ENCODE data around the gene MEGF11.
"Not testable (repeated sequence)": the region's sequence is repeated elsewhere in the genome, so short reads cannot be mapped to it uniquely, and the experiment has no call there.

MEGF11 gene

GRCh38 chr15:65996901-65997300, 256.6 kb downstream of the MEGF11 start:
- DNase-seq (ENCODE audit: extremely low spot score, insufficient read length, low read depth) (no peak), FAIRE-seq (no peak)

- FAIRE-seq, result no peak
- DNase-seq (ENCODE audit: extremely low spot score, insufficient read length, low read depth), result no peak
Measured at GRCh38 chr15:65994832-65995231, 258.7 kb downstream of the MEGF11 start.

- no peak for DNase-seq (ENCODE audit: extremely low spot score, insufficient read length, low read depth)
- FAIRE-seq, result no peak
Measured at GRCh38 chr15:65993762-65994161, 259.8 kb downstream of the MEGF11 start.

- no peak for FAIRE-seq
Measured at GRCh38 chr15:65993236-65993635, 260.3 kb downstream of the MEGF11 start.

GRCh38 chr15:65991721-65992483, 261.6 kb downstream of the MEGF11 start:
- FAIRE-seq (no peak), DNase-seq (ENCODE audit: extremely low spot score, insufficient read length, low read depth) (no peak)

More at GRCh38 chr15:65993236-65993635, 260.3 kb downstream of the MEGF11 start:
- no peak for DNase-seq (ENCODE audit: extremely low spot score, insufficient read length, low read depth)

- FAIRE-seq (no peak), DNase-seq (ENCODE audit: extremely low spot score, insufficient read length, low read depth) (no peak)
Measured at GRCh38 chr15:65990298-65990981, 263.1 kb downstream of the MEGF11 start.

- no peak for FAIRE-seq
- DNase-seq (ENCODE audit: extremely low spot score, insufficient read length, low read depth), result no peak
Measured at GRCh38 chr15:65987100-65987499, 266.4 kb downstream of the MEGF11 start.

- FAIRE-seq (no peak), DNase-seq (ENCODE audit: extremely low spot score, insufficient read length, low read depth) (no peak)
Measured at GRCh38 chr15:65986416-65986815, 267.1 kb downstream of the MEGF11 start.

- FAIRE-seq (no peak), DNase-seq (ENCODE audit: extremely low spot score, insufficient read length, low read depth) (no peak)
Measured at GRCh38 chr15:65985387-65985786, 268.2 kb downstream of the MEGF11 start.

- no peak for FAIRE-seq
- DNase-seq (ENCODE audit: extremely low spot score, insufficient read length, low read depth), result no peak
Measured at GRCh38 chr15:65982627-65983322, 270.8 kb downstream of the MEGF11 start.

GRCh38 chr15:65981837-65982626, 271.5 kb downstream of the MEGF11 start:
- DNase-seq (ENCODE audit: extremely low spot score, insufficient read length, low read depth) (peak; percentile 58), FAIRE-seq (no peak)

- DNase-seq (ENCODE audit: extremely low spot score, insufficient read length, low read depth), result no peak
- FAIRE-seq, result peak; percentile 58
Measured at GRCh38 chr15:65980824-65981456, 272.6 kb downstream of the MEGF11 start.

- FAIRE-seq (no peak), DNase-seq (ENCODE audit: extremely low spot score, insufficient read length, low read depth) (no peak)
Measured at GRCh38 chr15:65979837-65980236, 273.7 kb downstream of the MEGF11 start.

GRCh38 chr15:65979316-65979715, 274.2 kb downstream of the MEGF11 start:
- FAIRE-seq (peak; percentile 67), DNase-seq (ENCODE audit: extremely low spot score, insufficient read length, low read depth) (peak; percentile 36)

GRCh38 chr15:65978110-65978509, 275.4 kb downstream of the MEGF11 start:
- DNase-seq (ENCODE audit: extremely low spot score, insufficient read length, low read depth) (no peak), FAIRE-seq (no peak)

GRCh38 chr15:65976196-65976595, 277.4 kb downstream of the MEGF11 start:
- not testable (repeated sequence) for DNase-seq (ENCODE audit: extremely low spot score, insufficient read length, low read depth); FAIRE-seq

GRCh38 chr15:65971741-65971995, 281.9 kb downstream of the MEGF11 start:
- no peak for DNase-seq (ENCODE audit: extremely low spot score, insufficient read length, low read depth)
- FAIRE-seq, result no peak

- FAIRE-seq (no peak), DNase-seq (ENCODE audit: extremely low spot score, insufficient read length, low read depth) (no peak)
Measured at GRCh38 chr15:65970937-65971740, 282.4 kb downstream of the MEGF11 start.

Data from GM18507 (cell line).